ENCODE results near the gene GALNT17. TPM values are rescaled to one million over a fixed set of nuclear protein-coding genes. Genes with fewer than 3 reads are reported as not detected.

GALNT17 gene
- total and polyA plus RNA-seq, 2 experiments from 2014 or later, result 11.1 to 65.6 TPM

GRCh38 chr7:71705217-71705616 is 573.3 kb downstream of the GALNT17 start:
- no peak for ATAC-seq
- H3K36me3 Mint-ChIP-seq (ENCODE audit: low read depth), result peaks cover 45% of the 10 kb centered on the region
- peaks cover 22% of the 10 kb centered on the region for H3K9me3 Mint-ChIP-seq
- no peak overlapping the region for H3K4me3 Mint-ChIP-seq
- no peak overlapping the region for H3K27ac Mint-ChIP-seq
- H3K27me3 ChIP-seq (ENCODE audit: insufficient read depth), result no peaks in the 10 kb centered on the region
- no peaks in the 10 kb centered on the region for H3K79me2 ChIP-seq (replicated peaks; ENCODE audit: insufficient read depth)
- no peak overlapping the region for H3K4me2 ChIP-seq
- H3K4me3 ChIP-seq, result no peak overlapping the region
- H2AFZ ChIP-seq, result no peak overlapping the region
- TF ChIP-seq ZNF462 (CRISPR knock-in tag; IDR thresholded peaks at IDR 0.05), result no peak
- TF ChIP-seq POLR2AphosphoS5 (IDR thresholded peaks at IDR 0.05; ENCODE audit: low read depth), result no peak
- no peak for TF ChIP-seq CTCF (conservative IDR thresholded peaks at IDR 0.05; ENCODE audit: low read depth in 2 of 2)
- TF ChIP-seq STAT1 (IDR thresholded peaks at IDR 0.05; ENCODE audit: unreplicated experiment), result no peak
- no peak for TF ChIP-seq NANOG (IDR thresholded peaks at IDR 0.05; ENCODE audit: borderline replicate concordance)
- no peak for TF ChIP-seq EZH2phosphoT487 (IDR thresholded peaks at IDR 0.05; ENCODE audit: unreplicated experiment)
- no peak for TF ChIP-seq EZH2 (IDR thresholded peaks at IDR 0.05; ENCODE audit: low read depth, unreplicated experiment)
- TF ChIP-seq JUNB (IDR thresholded peaks at IDR 0.05; ENCODE audit: unreplicated experiment), result no peak
- no peak for TF ChIP-seq ETS1 (IDR thresholded peaks at IDR 0.05)
- DNase-seq (ENCODE audit: low spot score), result no peak
- H3K4me1 ChIP-seq (ENCODE audit: insufficient read depth), result no peaks in the 10 kb centered on the region
- H3K27ac ChIP-seq (ENCODE audit: low read depth), result no peak overlapping the region
- no peaks in the 10 kb centered on the region; the same call in 1 of the 2 replicates for H3K36me3 ChIP-seq (ENCODE audit: insufficient read depth)
- 0 out of 2 replicates have a peak, but pooled peaks cover 3% of the 10 kb centered on the region for H3F3A ChIP-seq (replicated peaks; ENCODE audit: low read depth)
- no peaks in the 10 kb centered on the region for H3K9me2 ChIP-seq (ENCODE audit: insufficient read depth)
- H4K20me1 ChIP-seq (replicated peaks; ENCODE audit: insufficient read depth), result no peaks in the 10 kb centered on the region
- H3K4me1 Mint-ChIP-seq, result no peaks in the 10 kb centered on the region
- peaks cover 4% of the 10 kb centered on the region for H3K27me3 Mint-ChIP-seq (ENCODE audit: insufficient read depth, low read depth, poor library complexity)

All from GM23338 (cell line).